ENCODE measurements around the gene BCAS1. TPM values are rescaled to one million over a fixed set of nuclear protein-coding genes. Genes with fewer than 3 reads are reported as not detected.

The BCAS1 gene
- total RNA-seq, 4 donors from 2014 or later = not detected

- TF ChIP-seq CTCF (IDR thresholded peaks at IDR 0.05; ENCODE audit: low read depth) = no peak
Observed at GRCh38 chr20:54048481-54048880, 21.9 kb downstream of the BCAS1 start.

DNA sequence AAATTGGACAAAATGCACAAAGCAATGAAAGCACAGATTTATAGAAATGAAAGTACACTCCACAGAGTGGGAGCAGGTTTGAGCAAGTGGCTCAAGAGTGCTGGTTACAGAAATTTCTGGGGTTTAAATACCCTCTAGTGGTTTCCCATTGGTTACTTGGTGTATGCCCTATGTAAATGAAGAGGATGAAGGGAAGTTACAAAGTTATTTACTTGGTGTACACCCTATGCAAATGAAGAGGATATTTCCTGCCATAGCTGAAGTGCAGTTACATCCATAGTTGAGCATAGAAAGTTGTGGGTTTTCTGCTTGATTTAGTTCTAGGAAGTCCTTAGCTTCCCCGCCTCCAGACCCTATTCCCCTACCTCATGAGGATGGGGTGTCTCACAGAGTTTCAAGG, 22.7 kb downstream of the BCAS1 start:
- no peak for TF ChIP-seq CTCF (IDR thresholded peaks at IDR 0.05; ENCODE audit: low read depth)

- no peak for TF ChIP-seq CTCF (IDR thresholded peaks at IDR 0.05; ENCODE audit: low read depth)
Observed at GRCh38 chr20:54047048-54047447, 23.3 kb downstream of the BCAS1 start.

- no peak for TF ChIP-seq CTCF (IDR thresholded peaks at IDR 0.05; ENCODE audit: low read depth)
Observed at GRCh38 chr20:54044156-54044555, 26.2 kb downstream of the BCAS1 start.

DNA sequence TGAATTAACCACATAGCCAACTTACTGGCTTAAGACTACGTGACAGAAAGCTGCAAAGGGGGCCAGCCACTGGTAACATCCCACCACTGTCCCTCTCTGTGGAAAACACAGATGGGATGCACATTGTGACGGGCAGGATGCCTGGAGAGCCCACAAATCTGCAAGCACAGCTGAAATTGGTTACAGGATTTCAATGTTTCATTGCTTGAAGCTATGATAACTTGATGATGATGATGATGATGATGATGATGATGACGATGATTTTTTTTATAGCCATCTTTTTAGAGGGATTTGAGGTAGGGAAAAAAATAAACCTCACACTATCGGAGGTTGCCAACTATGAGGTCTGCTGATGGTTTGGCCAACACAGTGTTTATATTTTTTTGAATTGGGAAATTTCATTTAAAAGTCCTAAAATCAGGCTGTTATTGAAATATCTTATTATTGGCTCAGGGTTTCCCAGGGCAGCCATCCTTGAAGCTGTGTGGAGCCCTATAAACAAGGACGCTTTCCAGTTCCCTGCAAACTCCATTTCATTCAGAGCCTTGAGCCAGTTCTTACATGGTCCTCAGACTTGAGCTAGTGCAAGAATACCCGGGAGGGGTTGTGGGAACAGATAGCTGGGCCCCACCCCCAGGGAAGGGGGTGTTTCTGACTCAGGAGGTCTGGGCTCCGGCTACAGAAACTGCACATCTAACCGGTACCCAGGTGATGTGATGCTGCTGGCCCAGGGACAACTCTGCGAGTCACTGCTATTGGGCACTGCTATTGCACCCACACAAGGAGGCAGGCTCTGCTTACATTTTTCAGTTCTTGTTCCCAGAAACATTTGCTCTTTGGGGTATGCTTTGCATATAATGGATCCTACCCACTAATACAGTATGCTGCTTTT, 27.1 kb downstream of the BCAS1 start:
- TF ChIP-seq CTCF (IDR thresholded peaks at IDR 0.05; ENCODE audit: low read depth) = no peak

DNA sequence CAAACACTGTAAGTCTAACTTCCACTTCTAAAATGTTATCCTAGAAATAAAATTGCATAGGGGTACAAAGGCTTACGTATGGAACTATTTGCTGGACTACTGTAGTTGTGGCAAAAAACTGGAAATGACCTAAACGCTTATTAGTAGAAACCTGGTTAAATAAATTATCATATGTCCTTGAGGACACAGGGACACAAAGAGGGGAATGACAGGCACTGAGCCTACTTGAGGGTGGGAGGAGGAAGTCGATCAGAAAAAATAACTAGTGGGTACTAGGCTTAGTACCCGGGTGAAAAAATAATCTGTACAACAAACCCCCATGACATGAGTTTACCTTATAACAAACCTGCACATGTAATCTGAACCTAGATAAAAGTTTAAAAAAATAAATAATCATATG, 28.4 kb downstream of the BCAS1 start:
- no peak for TF ChIP-seq CTCF (IDR thresholded peaks at IDR 0.05; ENCODE audit: low read depth)

DNA sequence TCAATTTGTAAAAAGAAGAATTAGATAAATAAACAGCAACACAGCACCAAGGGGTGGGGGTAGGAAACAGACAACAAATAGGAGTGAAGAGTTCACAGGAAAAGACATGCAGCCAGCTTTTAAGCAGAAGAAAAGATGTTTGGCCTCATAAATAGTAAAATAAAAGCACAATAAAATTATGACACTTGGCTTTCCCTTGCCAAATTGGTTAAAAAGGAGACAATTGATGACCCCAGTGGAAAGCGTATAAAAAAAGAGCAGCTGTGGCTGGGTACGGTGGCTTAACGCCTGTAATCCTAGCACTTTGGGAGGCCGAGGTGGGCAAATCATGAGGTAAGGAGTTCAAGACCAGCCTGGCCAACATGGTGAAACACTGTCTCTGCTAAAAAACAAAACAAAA, 29.1 kb downstream of the BCAS1 start:
- TF ChIP-seq CTCF (IDR thresholded peaks at IDR 0.05; ENCODE audit: low read depth) = no peak

Measured in subcutaneous adipose tissue (tissue), 4 donors.